GM19025 (cell line): ENCODE results near the gene CCDC88B.

Experiments used
- ATAC-seq: cut with Tn5 transposase; IDR thresholded peaks from one replicate; pipeline ENCODE4 v1.9.1; 2021; ENCODE audit warnings: mild to moderate bottlenecking, low read depth, moderate library complexity; ENCODE audit not compliant: unreplicated experiment

Gene CCDC88B

GRCh38 chr11:64339754-64340408 lies at the start of gene CCDC88B:
TSS of gene CCDC88B (plus strand) at chr11:64340204. CDS start at chr11:64340267, 63 bp downstream.
- peak; percentile 59 for ATAC-seq

- ATAC-seq = no peak
Measured at GRCh38 chr11:64290352-64291261, 49.4 kb upstream of the CCDC88B start.

GRCh38 chr11:64291262-64291751 lies 48.7 kb upstream of the CCDC88B start, which contains the start of gene KCNK4:
TSS of gene KCNK4 (plus strand) at chr11:64291302. CDS start at chr11:64293019, 1,717 bp downstream.
- no peak for ATAC-seq

- ATAC-seq = no peak
Measured at GRCh38 chr11:64291752-64292459, 48.1 kb upstream of the CCDC88B start.

GRCh38 chr11:64292460-64293254 lies 47.3 kb upstream of the CCDC88B start:
- no peak for ATAC-seq

GRCh38 chr11:64294774-64295173 lies 45.2 kb upstream of the CCDC88B start:
- no peak for ATAC-seq

GRCh38 chr11:64295760-64296159 lies 44.2 kb upstream of the CCDC88B start:
- no peak for ATAC-seq

- no peak for ATAC-seq
Measured at GRCh38 chr11:64296236-64296635, 43.8 kb upstream of the CCDC88B start.

- no peak for ATAC-seq
Measured at GRCh38 chr11:64296830-64297698, 42.9 kb upstream of the CCDC88B start.

GRCh38 chr11:64297699-64298358 lies 42.2 kb upstream of the CCDC88B start:
- ATAC-seq = no peak

- ATAC-seq = no peak
Measured at GRCh38 chr11:64298966-64299846, 40.8 kb upstream of the CCDC88B start.

- no peak for ATAC-seq
Measured at GRCh38 chr11:64299847-64300648, 40.0 kb upstream of the CCDC88B start, which contains the start of gene CATSPERZ. TSS of gene CATSPERZ (plus strand) at chr11:64300358. CDS start at chr11:64300411, 53 bp downstream.

- ATAC-seq = no peak
Measured at GRCh38 chr11:64303109-64304031, 36.6 kb upstream of the CCDC88B start.

GRCh38 chr11:64304032-64304315 lies 36.0 kb upstream of the CCDC88B start:
- no peak for ATAC-seq

GRCh38 chr11:64304316-64305072 lies 35.5 kb upstream of the CCDC88B start:
- ATAC-seq = peak; percentile 5
